ENCODE results near the gene PDE4B. TPM values are rescaled to one million over a fixed set of nuclear protein-coding genes. Genes with fewer than 3 reads are reported as not detected.
"Not testable (repeated sequence)": the region's sequence is repeated elsewhere in the genome, so short reads cannot be mapped to it uniquely, and the experiment has no call there.

The PDE4B gene
- total and polyA plus RNA-seq, 2 of the 13 experiments (the other 11 are each of a cell fraction or from before 2014, with no cell fraction given) = not detected

DNA sequence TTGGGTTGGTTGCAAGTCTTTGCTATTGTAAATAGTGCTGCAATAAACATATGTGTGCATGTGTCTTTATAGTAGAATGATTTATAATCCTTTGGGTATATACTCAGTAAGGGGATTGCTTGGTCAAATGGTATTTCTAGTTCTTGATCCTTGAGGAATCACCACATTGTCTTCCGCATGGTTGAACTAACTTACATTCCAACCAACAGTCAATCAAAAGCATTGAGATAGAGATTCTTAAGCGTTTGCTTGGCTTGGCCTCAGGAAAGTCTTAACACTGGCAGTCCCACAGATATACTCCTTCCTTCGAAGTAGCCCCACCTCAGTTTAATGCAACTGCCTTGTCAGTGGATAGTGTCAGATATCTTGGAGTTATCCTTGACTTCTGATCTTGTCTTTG is 63.9 kb downstream of the PDE4B start:
- 32% methylated on average over 3 of the region's 3 CpGs for WGBS (ENCODE audit: low lambda C conversion rate)
- H3K9ac ChIP-seq (ENCODE audit: insufficient read depth, low read depth, low read length); intact Hi-C loops (cut with micrococcal nuclease; ENCODE audit: unreplicated experiment); H3K27me3 ChIP-seq (ENCODE audit: control insufficient read depth in 1 of 2, insufficient read depth in 2 of 2, low read length in 2 of 2); H3K9me3 ChIP-seq (ENCODE audit: low read length); H3K4me2 ChIP-seq (ENCODE audit: low read depth, low read length); in situ Hi-C loops (cut with HindIII; ENCODE audit: extremely low pct_ligation_motif_present, low pct_unique_long_range_greater_than_20kb); CTCF ChIA-PET (ENCODE audit: low intra/inter-chr PET ratio, low total read pairs); H3K4me3 ChIP-seq (replicated peaks in 1 of 3; ENCODE audit: insufficient read depth in 1 of 3, low read depth in 2 of 3, low read length in 3 of 3); H3K4me1 ChIP-seq (ENCODE audit: insufficient read depth, low read length); H4K20me1 ChIP-seq (ENCODE audit: insufficient read depth, low read length); FAIRE-seq; DNase-seq (ENCODE audit: low spot score); H3K79me2 ChIP-seq (ENCODE audit: insufficient read depth, low read length); H2AFZ ChIP-seq (ENCODE audit: low read length); ATAC-seq; POLR2A ChIA-PET; H3K27ac ChIP-seq (ENCODE audit: extremely low read length, insufficient read depth, low read length); BruUV-seq (replicated peaks); H3K36me3 ChIP-seq (replicated peaks in 1 of 2; ENCODE audit: control insufficient read depth in 1 of 2, insufficient read depth in 2 of 2, low read length in 2 of 2): not testable (repeated sequence)

DNA sequence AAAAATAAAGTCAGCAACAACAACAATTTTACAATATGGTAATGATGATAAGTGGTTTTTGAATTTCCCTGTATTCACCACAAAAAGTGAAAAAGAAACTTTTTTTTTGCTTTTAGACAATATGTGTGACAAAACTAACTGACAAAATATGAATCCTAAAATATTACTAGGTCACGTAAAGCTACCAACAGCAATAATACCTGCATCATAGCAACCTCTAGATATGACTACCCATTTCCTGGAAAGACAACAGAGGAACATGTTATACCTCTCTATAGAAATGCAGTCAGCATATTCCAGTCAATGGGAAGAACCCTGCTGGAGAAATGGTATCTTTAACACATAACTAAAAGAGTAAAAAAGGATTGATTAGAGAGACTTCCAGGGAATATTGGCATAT is 73.7 kb downstream of the PDE4B start:
- Histone ChIP-seq H3K27ac (ENCODE audit: extremely low read length, insufficient read depth, low read length) (no peak overlapping the region), H2AFZ (ENCODE audit: low read length) (no peak overlapping the region), H3K36me3 (replicated peaks in 1 of 2; ENCODE audit: control insufficient read depth in 1 of 2, insufficient read depth in 2 of 2, low read length in 2 of 2) (no peaks in the 10 kb centered on the region), H3K4me2 (ENCODE audit: low read depth, low read length) (no peak overlapping the region), H3K79me2 (ENCODE audit: insufficient read depth, low read length) (no peaks in the 10 kb centered on the region), H3K4me1 (ENCODE audit: insufficient read depth, low read length) (no peaks in the 10 kb centered on the region), H3K27me3 (ENCODE audit: control insufficient read depth in 1 of 2, insufficient read depth in 2 of 2, low read length in 2 of 2) (no peaks in the 10 kb centered on the region), H3K4me3 (replicated peaks in 1 of 3; ENCODE audit: insufficient read depth in 1 of 3, low read depth in 2 of 3, low read length in 3 of 3) (no peak overlapping the region), H3K9ac (ENCODE audit: insufficient read depth, low read depth, low read length) (no peak overlapping the region), H4K20me1 (ENCODE audit: insufficient read depth, low read length) (no peaks in the 10 kb centered on the region), H3K9me3 (ENCODE audit: low read length) (no peaks in the 10 kb centered on the region)
- no peak for DNase-seq (ENCODE audit: low spot score)
- in situ Hi-C loops (cut with HindIII; ENCODE audit: extremely low pct_ligation_motif_present, low pct_unique_long_range_greater_than_20kb) (no loop called here), intact Hi-C loops (cut with micrococcal nuclease; ENCODE audit: unreplicated experiment) (no loop called here)
- POLR2A ChIA-PET = no interaction called here
- CTCF ChIA-PET (ENCODE audit: low intra/inter-chr PET ratio, low total read pairs) = no interaction called here
- 14% methylated on average over 1 of the region's 1 CpG for WGBS (ENCODE audit: low lambda C conversion rate)
- BruUV-seq (replicated peaks) = no TSS peak
- ATAC-seq = no peak
- TF ChIP-seq CENPX (CRISPR knock-in tag; IDR thresholded peaks at IDR 0.05) (no peak), SMAD3 (CRISPR knock-in tag; IDR thresholded peaks at IDR 0.05) (no peak), ZNF382 (CRISPR knock-in tag; IDR thresholded peaks at IDR 0.05; ENCODE audit: borderline replicate concordance) (no peak), SP4 (CRISPR knock-in tag; IDR thresholded peaks at IDR 0.05) (no peak), ZNF530 (CRISPR knock-in tag; IDR thresholded peaks at IDR 0.05; ENCODE audit: low read depth) (no peak), NR2F1 (CRISPR knock-in tag; IDR thresholded peaks at IDR 0.05) (no peak), ELF1 (CRISPR knock-in tag; IDR thresholded peaks at IDR 0.05) (no peak), POLR2AphosphoS2 (IDR thresholded peaks at IDR 0.05; ENCODE audit: low read depth, low read length) (no peak), ZBTB20 (CRISPR knock-in tag; IDR thresholded peaks at IDR 0.05; ENCODE audit: borderline replicate concordance, low read depth) (no peak), LCORL (IDR thresholded peaks at IDR 0.05) (no peak), LCORL (CRISPR knock-in tag; IDR thresholded peaks at IDR 0.05) (no peak), ZNF546 (CRISPR knock-in tag; conservative IDR thresholded peaks at IDR 0.05) (no peak), MED1 (CRISPR knock-in tag; IDR thresholded peaks at IDR 0.05) (no peak), PHB2 (IDR thresholded peaks at IDR 0.05; ENCODE audit: partially characterized antibody) (no peak), TEAD3 (CRISPR knock-in tag; optimal IDR thresholded peaks at IDR 0.05; ENCODE audit: borderline replicate concordance) (no peak), ADNP (CRISPR knock-in tag; IDR thresholded peaks at IDR 0.05) (no peak)
- no peak for FAIRE-seq

Measured in HepG2 (cell line).